Suppressor macrophage treated with lipopolysaccharide for 1 hour (primary cell): ENCODE measurements around the gene EPB41L4B.
A peak's percentile ranks its signal among the peaks of the same experiment; 100 is the strongest.
"Not testable (repeated sequence)": the region's sequence is repeated elsewhere in the genome, so short reads cannot be mapped to it uniquely, and the experiment has no call there.

Experiments used
- DNase-seq, 3 donors: peaks; one replicate each; pipeline ENCODE4 v3.0.0-alpha.2; 2020 to 2022

The EPB41L4B gene

DNA sequence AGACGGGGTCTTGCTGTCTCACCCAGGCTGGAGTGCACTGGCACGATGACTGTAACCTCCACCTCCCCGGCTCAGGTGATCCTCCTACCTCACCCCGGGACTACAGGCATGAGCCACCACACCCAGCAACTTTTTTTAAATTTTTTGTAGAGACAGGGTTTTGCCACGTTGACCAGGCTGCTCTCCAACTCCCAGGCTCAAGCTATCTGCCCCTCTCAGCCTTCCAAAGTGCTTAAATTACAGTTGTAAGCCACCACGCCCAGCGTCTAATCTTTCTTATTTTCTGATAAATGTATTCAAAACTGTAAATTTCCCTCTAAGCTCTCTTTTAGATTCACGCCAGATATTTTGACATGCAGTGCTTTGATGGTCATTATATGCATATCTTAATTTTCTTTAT, 164.2 kb downstream of the EPB41L4B start:
- DNase-seq, result no peak

DNA sequence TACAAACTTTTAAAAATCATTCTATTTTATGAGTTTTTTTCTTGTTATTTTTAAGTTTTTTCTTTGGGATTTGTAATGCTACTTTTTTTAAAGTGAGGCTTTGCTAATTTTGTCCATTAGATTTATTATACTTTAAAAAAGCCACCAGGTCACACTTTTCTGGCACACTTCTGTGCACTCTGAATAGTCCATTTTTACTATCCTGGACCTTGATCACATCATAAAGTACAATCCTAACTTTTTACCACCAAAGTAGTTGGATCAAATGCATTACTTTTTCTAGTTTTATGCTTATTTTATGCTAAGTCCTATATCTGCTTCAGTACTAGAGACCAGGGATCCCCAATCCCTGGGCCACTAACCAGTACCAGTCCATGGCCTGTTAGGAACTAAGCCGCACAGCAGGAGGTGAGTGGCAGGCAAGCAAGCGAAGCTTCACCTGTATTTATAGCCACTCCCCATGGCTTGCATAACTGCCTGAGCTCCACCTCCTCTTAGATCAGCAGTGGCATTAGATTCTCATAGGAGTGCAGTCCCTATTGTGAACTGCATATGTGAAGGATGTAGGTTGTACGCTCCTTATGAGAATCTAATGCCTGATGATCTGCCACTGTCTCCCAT, 169.8 kb downstream of the EPB41L4B start:
- no peak for DNase-seq

DNA sequence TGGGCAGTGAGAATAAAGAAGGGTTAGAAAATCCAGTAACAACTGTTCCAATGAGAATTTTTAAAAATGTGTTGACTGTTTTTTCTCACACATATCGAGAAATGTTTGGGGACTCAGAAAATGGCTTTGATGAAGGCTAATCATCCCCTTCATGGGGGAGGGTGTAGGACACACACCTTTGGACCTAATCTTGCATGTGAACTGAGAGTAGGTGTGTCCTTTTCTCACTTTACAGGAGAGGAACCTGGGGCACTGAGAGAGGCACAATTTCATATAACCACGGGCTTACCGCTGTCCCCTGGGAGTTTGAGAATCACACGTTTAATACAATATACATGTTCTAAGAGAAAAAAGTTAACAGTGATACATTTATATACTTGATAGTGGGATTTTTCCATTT, 171.1 kb downstream of the EPB41L4B start:
- no peak for DNase-seq

DNA sequence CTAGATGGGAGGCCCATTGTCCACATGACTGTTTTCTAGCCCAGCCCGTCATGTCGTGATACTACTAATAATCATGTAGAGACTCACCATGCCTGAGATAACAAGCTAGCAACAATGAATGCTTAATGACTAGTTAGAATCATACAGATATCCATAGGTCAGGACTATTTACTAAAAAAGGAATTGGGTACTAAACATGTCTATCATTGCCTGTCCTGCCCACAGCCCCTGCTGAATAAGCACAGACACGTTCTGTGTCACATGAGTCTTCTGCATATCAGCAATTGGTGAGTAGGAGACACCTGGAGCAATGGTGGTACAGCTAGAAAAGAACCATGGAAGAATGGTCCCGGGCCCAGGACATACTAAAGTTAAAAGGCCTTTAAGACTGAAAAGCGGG, 171.8 kb downstream of the EPB41L4B start:
- no peak for DNase-seq

DNA sequence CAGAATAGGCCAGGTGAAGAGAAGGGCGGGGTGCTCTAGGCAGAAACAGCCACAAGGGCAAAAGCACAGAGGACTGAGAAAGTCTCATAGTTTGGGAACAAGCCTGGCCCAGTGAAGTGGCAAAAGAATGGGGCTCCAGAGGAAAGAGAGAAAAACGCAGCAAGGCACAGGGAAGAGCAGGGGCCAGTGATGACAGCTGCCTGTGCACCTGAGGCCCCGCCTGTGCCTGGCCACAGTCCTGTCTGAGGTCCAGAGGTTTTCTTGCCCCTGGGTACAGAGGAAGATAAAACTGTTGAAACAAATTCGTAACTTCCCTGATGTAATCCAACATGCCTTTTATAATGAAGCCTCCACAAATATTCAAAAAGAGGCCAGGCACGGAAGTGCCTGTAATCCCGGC, 175.8 kb downstream of the EPB41L4B start:
- no peak for DNase-seq

DNA sequence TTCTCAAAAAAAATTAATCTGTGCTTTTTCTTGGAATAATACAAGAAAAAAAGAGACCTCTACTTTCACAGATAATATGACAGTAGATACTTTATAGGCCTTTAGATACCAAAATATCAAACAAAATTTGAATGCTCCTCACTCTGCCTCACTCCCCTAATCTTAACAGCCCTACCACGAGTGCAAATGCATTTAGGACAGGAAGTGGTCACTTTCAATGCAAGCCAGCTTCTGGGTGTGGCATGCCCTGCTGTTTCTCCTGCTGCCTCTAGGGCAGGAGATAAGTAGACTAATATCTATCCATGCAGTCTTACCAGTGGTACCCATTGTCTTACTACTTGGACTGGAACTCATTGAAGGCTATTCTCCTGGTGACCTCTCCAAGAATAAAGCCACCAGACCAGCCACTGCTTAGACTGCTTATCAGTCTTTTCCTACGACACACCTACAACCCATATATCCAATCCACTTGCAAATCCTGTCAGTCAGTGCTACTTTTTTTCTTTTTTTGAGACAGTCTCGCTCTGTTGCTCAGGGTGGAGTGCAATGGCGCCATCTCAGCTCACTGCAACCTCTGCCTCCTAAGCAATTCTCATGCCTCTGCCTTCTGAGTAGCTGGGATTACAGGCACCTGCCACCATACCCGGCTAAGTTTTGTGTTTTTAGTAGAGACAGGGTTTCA, 176.8 kb downstream of the EPB41L4B start:
- DNase-seq, result peak; percentile 35 to 48 (median 46)

DNA sequence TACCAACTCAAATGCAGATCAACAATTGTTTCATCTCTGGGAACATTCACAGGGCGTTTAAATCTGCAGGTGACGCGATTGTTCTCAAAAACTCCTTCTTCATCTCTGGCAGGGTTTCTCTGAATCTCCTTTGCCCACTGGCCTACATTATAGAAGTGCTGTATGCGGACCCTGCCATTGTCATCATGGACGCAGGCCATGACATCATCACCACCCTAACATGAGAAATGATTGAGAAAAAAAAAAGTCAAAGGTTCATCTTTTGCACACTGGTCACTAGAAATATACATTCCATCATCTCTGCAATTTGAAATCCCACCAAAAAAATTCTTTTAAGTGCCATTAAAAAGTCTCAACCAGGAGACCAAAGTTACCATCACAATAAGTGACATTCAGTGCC, 179.5 kb downstream of the EPB41L4B start:
- no peak for DNase-seq

DNA sequence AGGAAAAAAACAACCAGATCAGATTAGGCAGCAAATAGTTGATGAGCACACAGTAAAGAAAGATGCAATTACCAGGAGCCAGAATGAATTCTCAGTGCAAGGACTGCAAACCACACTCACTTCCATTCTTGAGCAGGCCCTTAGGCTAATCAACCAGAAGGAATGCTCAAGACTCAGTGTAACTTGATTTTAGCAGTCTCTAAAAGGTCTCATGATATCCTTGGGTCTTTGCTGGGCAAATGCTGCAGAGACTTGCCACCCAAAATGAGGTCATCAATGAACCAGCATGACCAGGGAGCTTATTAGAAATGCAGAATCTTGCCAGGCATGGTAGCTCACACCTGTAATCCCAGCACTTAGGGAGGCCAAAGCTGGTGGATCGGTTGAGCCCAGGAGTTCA, 181.0 kb downstream of the EPB41L4B start:
- DNase-seq, result no peak

DNA sequence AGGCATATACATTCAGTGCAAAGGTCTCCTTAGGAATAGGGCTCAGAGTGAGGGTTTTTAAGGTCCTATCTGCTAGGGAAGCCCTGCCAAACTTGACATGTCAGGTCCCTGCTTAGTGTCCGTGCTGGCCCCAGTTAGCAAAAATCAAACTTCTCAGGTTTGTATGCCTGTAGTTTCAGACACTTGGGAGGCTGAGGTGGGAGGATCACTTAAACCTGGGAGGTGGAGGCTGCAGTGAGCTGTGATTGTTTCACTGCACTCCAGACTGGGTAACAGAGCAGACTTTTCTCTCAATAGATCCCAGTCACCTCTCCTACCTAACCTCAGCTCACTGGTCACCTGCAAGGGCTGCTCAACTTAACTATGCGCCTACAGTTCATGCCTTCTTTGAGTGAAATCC, 182.4 kb downstream of the EPB41L4B start:
- no peak for DNase-seq

DNA sequence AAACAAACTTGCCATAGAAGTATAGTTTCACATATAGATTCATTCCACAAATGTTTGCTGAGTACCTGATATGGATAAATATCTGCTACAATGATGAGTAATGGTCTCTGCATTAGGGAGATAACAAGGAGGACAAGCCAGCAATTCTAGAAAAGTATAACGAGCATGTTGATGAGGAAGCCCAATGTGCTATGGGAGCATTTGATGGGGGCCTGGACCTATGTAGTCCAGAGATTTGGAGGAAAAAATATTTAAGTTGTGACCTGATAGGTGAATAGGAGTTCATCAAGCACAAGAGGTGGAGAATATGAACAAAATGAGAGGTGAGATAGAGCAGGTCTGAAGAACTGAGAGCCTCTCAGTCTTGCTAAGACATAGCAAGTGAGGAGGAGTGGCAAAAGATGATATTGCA, 186.7 kb downstream of the EPB41L4B start:
- DNase-seq, result no peak

DNA sequence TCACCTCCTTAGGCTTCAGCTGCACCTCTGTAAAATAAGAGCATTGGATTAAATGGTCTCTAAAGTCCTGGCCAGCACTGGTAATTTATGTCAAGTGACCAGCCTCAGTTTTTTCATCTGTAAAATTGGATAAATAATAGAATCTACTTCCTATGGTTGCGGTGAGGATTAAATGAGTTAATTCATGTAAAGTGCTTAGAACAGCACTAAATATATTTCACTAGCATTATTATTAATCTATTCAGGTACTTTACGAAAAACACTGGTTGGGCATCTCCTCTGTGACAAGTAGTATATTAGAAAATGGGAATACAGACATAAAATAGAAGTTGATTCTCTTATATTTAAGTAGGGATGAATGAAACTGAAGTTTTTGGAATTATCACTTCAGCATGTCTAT, 187.3 kb downstream of the EPB41L4B start:
- DNase-seq, result no peak

DNA sequence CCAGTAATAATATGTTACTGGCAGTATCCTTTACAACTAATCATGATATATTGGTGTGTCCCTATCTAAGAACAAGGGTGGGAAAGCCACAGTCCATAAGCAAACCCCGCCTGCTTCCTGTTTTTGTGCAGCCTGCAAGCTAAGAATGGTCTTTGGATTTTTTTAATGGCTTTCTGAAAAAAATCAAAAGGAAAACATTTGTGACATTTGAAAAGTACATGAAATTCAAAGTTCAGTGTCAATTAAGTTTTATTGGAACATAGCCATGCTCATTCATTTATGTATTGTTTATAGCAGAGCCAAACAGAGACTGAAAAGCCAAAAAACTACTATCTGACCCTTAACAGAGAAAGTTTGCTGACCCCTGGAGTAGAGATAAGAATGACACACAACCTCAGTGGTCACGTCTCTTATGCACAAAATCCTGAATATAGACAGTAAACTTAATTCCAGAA, 188.3 kb downstream of the EPB41L4B start:
- DNase-seq, result no peak

DNA sequence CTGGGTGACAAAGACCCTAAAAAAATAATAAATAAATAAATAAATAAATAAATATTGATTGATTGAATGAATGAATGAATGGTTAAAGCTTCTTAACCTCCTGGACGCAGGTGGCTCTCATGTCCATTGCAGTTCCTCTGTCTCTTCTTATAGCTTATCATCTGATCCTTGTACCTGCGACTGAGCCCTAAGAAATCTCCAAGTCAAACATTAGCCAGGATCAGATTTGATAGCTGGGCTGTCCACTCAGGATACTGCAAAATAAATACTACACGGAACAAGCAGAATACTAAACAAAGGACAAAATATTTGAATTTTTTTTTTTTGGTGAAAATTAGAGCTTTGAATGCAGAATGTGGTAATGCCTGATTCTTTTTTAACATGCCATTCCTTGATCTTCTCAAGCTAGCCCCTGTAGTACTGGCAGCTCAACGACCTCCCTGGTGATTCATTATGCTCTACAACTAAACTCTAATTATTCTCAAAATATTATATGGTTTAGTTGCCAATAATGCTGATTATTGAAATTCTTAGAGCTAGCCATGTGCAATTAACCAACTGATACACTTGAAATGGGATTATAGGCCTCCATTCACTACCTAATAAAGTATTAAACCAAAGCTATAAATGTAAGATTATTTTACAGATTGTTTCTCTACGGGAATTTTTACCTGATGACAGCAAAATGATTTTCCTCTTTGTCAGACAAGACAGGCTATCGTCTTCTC, 191.2 kb downstream of the EPB41L4B start:
- no peak for DNase-seq

DNA sequence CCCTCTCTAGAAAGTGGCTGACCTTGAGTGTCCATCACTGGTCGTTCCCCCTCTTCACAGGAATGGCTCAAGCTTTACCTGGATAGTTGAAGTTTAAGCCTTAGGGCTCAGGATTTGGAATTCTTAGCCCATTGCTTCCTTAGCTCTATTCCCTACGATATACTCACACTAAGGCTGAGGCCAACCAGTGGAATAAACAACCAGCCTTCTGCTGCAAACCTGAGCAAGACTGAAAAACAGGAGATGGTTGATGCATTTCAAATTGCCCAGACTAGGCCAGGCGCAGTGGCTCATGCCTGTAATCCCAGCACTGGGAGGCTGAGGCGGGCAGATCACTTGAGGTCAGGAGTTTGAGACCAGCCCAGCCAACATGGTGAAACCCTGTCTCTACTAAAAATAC, 194.2 kb downstream of the EPB41L4B start:
- not testable (repeated sequence) for DNase-seq

DNA sequence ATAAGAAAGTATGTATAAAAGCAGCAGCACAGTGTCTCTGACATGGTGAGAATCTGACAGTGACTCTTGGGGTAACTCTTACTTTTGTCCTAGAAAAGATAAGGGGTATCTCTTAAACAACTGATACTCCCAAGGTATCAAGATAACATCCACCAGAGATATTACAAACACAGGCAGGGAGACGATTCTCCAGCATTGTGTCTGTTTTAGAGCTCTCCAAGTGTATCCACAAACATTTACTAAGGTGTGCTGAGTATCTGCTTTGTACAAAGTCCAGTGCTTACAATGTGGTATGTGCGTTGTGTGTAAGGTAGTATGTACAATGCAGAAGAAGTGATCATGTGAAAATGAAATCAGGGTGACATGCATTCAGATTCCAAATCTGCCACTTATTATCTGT, 196.7 kb downstream of the EPB41L4B start:
- DNase-seq, result no peak

DNA sequence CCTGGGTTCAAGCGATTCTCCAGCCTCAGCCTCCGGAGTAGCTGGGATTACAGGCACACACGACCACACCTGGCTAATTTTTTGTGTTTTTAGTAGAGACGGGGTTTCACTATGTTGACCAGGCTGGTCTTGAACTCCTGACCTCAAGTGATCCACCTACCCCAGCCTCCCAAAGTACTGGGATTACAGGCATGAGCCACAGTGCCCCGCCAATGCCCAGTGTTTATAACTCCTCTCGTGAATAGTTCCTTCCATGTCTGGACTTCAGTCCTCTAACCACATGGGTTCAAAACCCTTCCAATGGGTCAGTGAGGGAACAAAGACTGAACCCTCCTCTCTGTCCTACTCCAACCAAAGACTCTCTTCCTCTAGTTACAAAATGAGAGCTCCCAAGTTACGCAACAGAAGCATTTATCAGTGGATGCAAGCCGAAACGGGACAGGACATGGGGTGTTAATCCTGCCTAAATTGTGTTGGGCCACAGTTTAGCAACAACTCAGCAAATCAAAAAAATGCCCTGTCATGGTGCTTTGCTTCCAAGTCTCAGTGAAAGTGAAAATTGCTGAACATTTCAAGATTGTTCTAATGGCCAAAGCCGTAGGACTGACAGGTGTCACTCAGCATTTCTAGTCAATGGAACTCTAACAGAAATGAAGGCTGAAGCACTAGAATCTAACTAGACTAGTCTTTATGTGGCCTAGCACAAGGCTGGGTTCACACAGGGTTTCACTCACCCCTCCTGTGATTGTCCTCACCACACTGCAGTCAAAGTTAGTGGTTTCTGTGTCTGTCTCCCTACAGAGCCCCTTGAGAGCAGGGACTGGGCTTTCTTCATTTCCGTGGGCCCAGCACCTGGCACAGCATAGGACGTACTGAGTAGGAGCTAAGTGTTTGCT, 197.9 kb downstream of the EPB41L4B start:
- DNase-seq, result peak in 2 of 3 donors; percentile 13 to 40
